Ishikawa (cell line): ENCODE results near the gene MAGI2.

Experiments
- CEBPB ChIP-seq: IDR thresholded peaks from 2 replicates; pipeline ENCODE4 v1.6.1; 2012
- CREB1 ChIP-seq: IDR thresholded peaks from 2 replicates; pipeline ENCODE4 v1.6.1; 2012; ENCODE audit warnings: low read depth
- EGR1 ChIP-seq: IDR thresholded peaks from 2 replicates; pipeline ENCODE4 v1.6.1; 2012
- FOXM1 ChIP-seq: IDR thresholded peaks from 2 replicates; pipeline ENCODE4 v1.6.1; 2012; ENCODE audit warnings: low read depth, borderline replicate concordance
- RAD21 ChIP-seq: IDR thresholded peaks from 2 replicates; pipeline ENCODE4 v1.6.1; 2012; ENCODE audit warnings: low read depth
- TAF1 ChIP-seq: IDR thresholded peaks from 2 replicates; pipeline ENCODE4 v1.6.1; 2012; ENCODE audit warnings: low read depth, mild to moderate bottlenecking
- TF ChIP-seq, protein P1 (sequence below): IDR thresholded peaks from 2 replicates; pipeline ENCODE4 v1.6.1; 2012

- no peak for TF ChIP-seq CEBPB
- TF ChIP-seq, protein P1, sequence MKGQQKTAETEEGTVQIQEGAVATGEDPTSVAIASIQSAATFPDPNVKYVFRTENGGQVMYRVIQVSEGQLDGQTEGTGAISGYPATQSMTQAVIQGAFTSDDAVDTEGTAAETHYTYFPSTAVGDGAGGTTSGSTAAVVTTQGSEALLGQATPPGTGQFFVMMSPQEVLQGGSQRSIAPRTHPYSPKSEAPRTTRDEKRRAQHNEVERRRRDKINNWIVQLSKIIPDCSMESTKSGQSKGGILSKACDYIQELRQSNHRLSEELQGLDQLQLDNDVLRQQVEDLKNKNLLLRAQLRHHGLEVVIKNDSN: no peak
- TF ChIP-seq RAD21: no peak
- TF ChIP-seq TAF1: no peak
- TF ChIP-seq FOXM1: no peak
- TF ChIP-seq EGR1: no peak
- no peak for TF ChIP-seq CREB1
Observed at GRCh38 chr7:78359836-78360235, 1093.6 kb downstream of the MAGI2 start.
